C4-2B (cell line): Measurements from ENCODE around the gene TCERG1L.

Experiments used
- CTCF ChIP-seq: fragments of 450-650 bp; conservative IDR thresholded peaks from 2 replicates; pipeline ENCODE4 v1.5.1; 2017; ENCODE audit warnings: mild to moderate bottlenecking
- ZFX ChIP-seq: fragments of 450-650 bp; IDR thresholded peaks from 2 replicates; pipeline ENCODE4 v1.6.1; 2017

- TF ChIP-seq CTCF (no peak), ZFX (no peak)
Measured at GRCh38 chr10:131162866-131163843, 148.4 kb downstream of the TCERG1L start.
